ENCODE measurements around the gene TMA7B.
"Not testable (repeated sequence)": the region's sequence is repeated elsewhere in the genome, so short reads cannot be mapped to it uniquely, and the experiment has no call there.

TMA7B gene

GRCh38 chr22:39947220-39948216 lies 12.7 kb upstream of the TMA7B start:
- no peak overlapping the region for H3K4me3 ChIP-seq (ENCODE audit: low read length)
- peaks cover 5% of the 10 kb centered on the region for H3K4me1 ChIP-seq (ENCODE audit: control insufficient read depth, insufficient read depth, low read length)
- no peak overlapping the region for H3K9ac ChIP-seq (ENCODE audit: low read length)
- no peaks in the 10 kb centered on the region for H3K36me3 ChIP-seq (ENCODE audit: control insufficient read depth, insufficient read depth, low read length)
- H3K27me3 ChIP-seq (ENCODE audit: control insufficient read depth, insufficient read depth, low read length), result no peaks in the 10 kb centered on the region
- H3K9me3 ChIP-seq (ENCODE audit: control insufficient read depth, low read length), result no peaks in the 10 kb centered on the region

DNA sequence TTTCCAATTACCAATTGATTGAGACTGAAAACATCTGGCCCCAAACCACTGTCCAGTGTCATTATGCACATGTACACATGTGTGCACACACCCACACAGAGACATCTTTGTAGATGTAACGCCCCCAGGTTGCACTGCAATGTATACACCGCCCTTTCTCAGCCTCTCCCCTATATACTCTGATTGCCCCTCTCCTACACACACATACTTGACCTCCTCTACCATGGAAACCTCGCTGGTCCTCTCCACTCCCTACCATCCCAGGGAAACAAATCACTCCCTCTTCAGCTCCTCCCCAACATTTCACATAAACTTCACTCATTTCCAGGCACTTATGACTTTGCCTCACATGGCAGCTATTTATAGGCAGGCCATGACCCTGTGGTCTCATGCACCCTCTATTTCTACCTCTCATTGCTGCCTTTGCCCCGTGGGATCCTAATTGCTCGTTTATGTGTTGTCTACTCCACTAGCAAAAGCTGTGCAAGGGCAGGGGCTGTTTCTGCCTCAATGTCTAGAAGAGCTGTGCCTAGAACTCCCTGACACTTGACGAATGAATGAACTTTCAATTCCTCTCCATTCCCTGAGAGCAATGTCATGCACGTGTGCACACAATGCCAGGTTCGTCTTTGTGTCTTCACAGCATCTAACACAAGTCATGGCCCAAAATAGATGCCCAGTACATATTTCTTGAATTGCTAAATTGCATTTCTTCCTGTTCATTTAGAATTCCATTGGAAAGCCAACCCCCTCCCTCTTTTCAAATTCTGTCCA lies 10.0 kb upstream of the TMA7B start:
- Histone ChIP-seq H3K4me1 (ENCODE audit: control insufficient read depth, insufficient read depth, low read length) (peaks cover 5% of the 10 kb centered on the region), H3K27me3 (ENCODE audit: control insufficient read depth, insufficient read depth, low read length) (no peaks in the 10 kb centered on the region), H3K36me3 (ENCODE audit: control insufficient read depth, insufficient read depth, low read length) (no peaks in the 10 kb centered on the region)

DNA sequence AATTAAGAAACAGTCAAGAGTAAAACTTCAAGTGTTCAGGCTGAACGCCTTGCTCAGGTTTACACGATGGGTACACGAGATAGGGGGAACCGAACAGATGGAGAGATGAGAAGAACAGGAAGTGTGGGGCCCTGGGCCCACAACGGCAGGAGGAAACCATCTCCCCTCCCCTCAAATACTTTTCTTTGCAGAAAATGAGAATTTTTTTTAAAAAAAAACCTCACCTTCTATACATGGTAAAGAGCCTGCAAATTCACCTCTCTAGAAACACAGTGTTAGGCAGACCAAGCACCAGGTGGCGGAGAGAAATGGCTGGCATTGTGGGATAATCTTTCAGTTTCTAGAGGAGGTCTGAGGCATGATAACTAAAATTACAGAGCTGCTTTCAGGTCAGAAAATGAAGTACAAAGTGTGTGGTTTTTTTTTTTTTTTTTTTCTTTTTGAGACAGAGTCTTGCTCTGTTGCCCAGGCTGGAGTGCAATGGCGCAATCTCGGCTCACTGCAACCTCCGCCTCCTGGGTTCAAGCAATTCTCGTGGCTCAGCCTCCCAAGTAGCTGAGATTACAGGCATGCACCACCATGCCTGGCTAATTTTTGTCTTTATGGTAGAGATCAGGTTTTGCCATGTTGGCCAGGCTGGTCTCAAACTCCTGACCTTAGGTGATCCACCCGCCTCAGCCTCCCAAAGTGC lies 8.4 kb upstream of the TMA7B start:
- H3K4me3 ChIP-seq (ENCODE audit: low read length); H3K27me3 ChIP-seq (ENCODE audit: control insufficient read depth, insufficient read depth, low read length); H3K9me3 ChIP-seq (ENCODE audit: control insufficient read depth, low read length); H3K36me3 ChIP-seq (ENCODE audit: control insufficient read depth, insufficient read depth, low read length); H3K9ac ChIP-seq (ENCODE audit: low read length); H3K4me1 ChIP-seq (ENCODE audit: control insufficient read depth, insufficient read depth, low read length): not testable (repeated sequence)

More for the DNA sequence above, 10.0 kb upstream of the TMA7B start:
- Histone ChIP-seq H3K9me3 (ENCODE audit: control insufficient read depth, low read length) (no peaks in the 10 kb centered on the region), H3K4me3 (ENCODE audit: low read length) (no peak overlapping the region), H3K9ac (ENCODE audit: low read length) (no peak overlapping the region)

- H3K36me3 ChIP-seq (ENCODE audit: control insufficient read depth, insufficient read depth, low read length), result no peaks in the 10 kb centered on the region
- H3K4me1 ChIP-seq (ENCODE audit: control insufficient read depth, insufficient read depth, low read length), result peaks cover 1% of the 10 kb centered on the region
- H3K9ac ChIP-seq (ENCODE audit: low read length), result no peak overlapping the region
- no peaks in the 10 kb centered on the region for H3K9me3 ChIP-seq (ENCODE audit: control insufficient read depth, low read length)
- no peak overlapping the region for H3K4me3 ChIP-seq (ENCODE audit: low read length)
- H3K27me3 ChIP-seq (ENCODE audit: control insufficient read depth, insufficient read depth, low read length), result no peaks in the 10 kb centered on the region
These were observed 7.8 kb upstream of the TMA7B start for GRCh38 chr22:39952347-39952746.

- no peak overlapping the region for H3K4me3 ChIP-seq (ENCODE audit: low read length)
- no peak overlapping the region for H3K9ac ChIP-seq (ENCODE audit: low read length)
- H3K36me3 ChIP-seq (ENCODE audit: control insufficient read depth, insufficient read depth, low read length), result no peaks in the 10 kb centered on the region
- no peaks in the 10 kb centered on the region for H3K4me1 ChIP-seq (ENCODE audit: control insufficient read depth, insufficient read depth, low read length)
- no peaks in the 10 kb centered on the region for H3K27me3 ChIP-seq (ENCODE audit: control insufficient read depth, insufficient read depth, low read length)
- no peaks in the 10 kb centered on the region for H3K9me3 ChIP-seq (ENCODE audit: control insufficient read depth, low read length)
These were observed 7.1 kb upstream of the TMA7B start for GRCh38 chr22:39953101-39953500.

- no peaks in the 10 kb centered on the region for H3K27me3 ChIP-seq (ENCODE audit: control insufficient read depth, insufficient read depth, low read length)
- no peaks in the 10 kb centered on the region for H3K4me1 ChIP-seq (ENCODE audit: control insufficient read depth, insufficient read depth, low read length)
- H3K4me3 ChIP-seq (ENCODE audit: low read length), result no peak overlapping the region
- H3K9ac ChIP-seq (ENCODE audit: low read length), result no peak overlapping the region
- no peaks in the 10 kb centered on the region for H3K36me3 ChIP-seq (ENCODE audit: control insufficient read depth, insufficient read depth, low read length)
- H3K9me3 ChIP-seq (ENCODE audit: control insufficient read depth, low read length), result no peaks in the 10 kb centered on the region
These were observed 5.6 kb upstream of the TMA7B start for GRCh38 chr22:39954584-39955055.

DNA sequence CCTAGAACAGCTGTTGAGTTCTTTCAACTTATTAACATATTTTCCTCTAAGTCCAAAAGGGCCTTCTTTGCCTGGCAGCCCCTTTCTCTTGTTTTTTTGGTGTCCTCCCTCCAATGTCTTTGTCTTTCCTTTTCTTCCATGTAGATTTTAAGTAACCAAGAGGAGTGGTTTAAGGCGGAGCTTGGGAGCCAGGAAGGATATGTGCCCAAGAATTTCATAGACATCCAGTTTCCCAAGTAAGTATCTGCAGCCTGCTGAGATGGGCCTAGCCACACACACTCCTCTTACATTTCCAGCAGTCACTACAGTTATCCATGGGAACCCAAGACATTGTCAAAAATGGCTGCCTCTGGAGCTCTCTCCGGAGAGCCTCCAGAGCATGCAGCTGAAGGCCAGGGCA lies 4.5 kb upstream of the TMA7B start:
- no peaks in the 10 kb centered on the region for H3K36me3 ChIP-seq (ENCODE audit: control insufficient read depth, insufficient read depth, low read length)
- no peak overlapping the region for H3K9ac ChIP-seq (ENCODE audit: low read length)
- no peak overlapping the region for H3K4me3 ChIP-seq (ENCODE audit: low read length)
- no peaks in the 10 kb centered on the region for H3K9me3 ChIP-seq (ENCODE audit: control insufficient read depth, low read length)
- H3K27me3 ChIP-seq (ENCODE audit: control insufficient read depth, insufficient read depth, low read length), result no peaks in the 10 kb centered on the region
- H3K4me1 ChIP-seq (ENCODE audit: control insufficient read depth, insufficient read depth, low read length), result no peaks in the 10 kb centered on the region

DNA sequence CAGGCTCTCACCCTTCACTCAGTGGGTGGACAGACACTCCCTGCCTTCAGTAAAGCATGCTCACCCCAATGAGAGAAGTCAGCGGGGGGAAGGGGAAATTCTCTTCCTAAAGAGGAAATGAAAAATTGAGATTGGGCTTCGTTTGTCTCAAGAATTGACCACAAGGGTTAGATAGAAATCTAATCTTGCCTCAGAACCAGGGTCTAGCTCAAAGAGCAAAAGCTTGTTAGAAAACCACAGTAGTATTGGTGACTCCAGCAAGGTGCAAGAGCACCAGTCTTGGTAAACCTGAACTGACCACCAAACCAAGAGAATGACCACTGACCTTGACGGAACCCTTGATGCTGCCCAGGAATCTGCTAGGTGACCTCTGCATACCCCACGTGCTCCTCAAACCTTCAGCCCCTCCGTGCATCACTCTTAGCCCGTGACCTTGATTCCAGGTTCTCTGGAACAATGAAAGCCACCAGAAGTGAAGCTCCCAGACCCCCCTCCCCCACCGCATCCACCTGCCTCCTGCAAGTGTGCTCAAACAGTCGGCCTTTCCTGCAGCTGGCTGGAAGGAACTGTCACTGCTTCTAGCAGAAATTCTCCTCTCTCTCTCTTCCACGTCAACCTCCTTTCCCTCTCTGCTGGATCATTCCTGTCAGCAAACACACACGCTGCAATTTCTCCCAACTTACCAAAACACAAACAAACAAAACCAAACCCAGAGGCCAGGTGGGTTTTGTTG lies 3.1 kb upstream of the TMA7B start:
- Histone ChIP-seq H3K9ac (ENCODE audit: low read length) (no peak overlapping the region), H3K9me3 (ENCODE audit: control insufficient read depth, low read length) (no peaks in the 10 kb centered on the region), H3K4me1 (ENCODE audit: control insufficient read depth, insufficient read depth, low read length) (no peaks in the 10 kb centered on the region), H3K4me3 (ENCODE audit: low read length) (no peak overlapping the region), H3K27me3 (ENCODE audit: control insufficient read depth, insufficient read depth, low read length) (no peaks in the 10 kb centered on the region), H3K36me3 (ENCODE audit: control insufficient read depth, insufficient read depth, low read length) (no peaks in the 10 kb centered on the region)

- Histone ChIP-seq H3K36me3 (ENCODE audit: control insufficient read depth, insufficient read depth, low read length) (no peaks in the 10 kb centered on the region), H3K4me1 (ENCODE audit: control insufficient read depth, insufficient read depth, low read length) (no peaks in the 10 kb centered on the region), H3K4me3 (ENCODE audit: low read length) (no peak overlapping the region), H3K27me3 (ENCODE audit: control insufficient read depth, insufficient read depth, low read length) (no peaks in the 10 kb centered on the region), H3K9ac (ENCODE audit: low read length) (no peak overlapping the region), H3K9me3 (ENCODE audit: control insufficient read depth, low read length) (no peaks in the 10 kb centered on the region)
These were observed 2.0 kb upstream of the TMA7B start for GRCh38 chr22:39958009-39958711.

- Histone ChIP-seq H3K9ac (ENCODE audit: low read length) (no peak overlapping the region), H3K4me3 (ENCODE audit: low read length) (no peak overlapping the region), H3K36me3 (ENCODE audit: control insufficient read depth, insufficient read depth, low read length) (no peaks in the 10 kb centered on the region), H3K9me3 (ENCODE audit: control insufficient read depth, low read length) (no peaks in the 10 kb centered on the region), H3K4me1 (ENCODE audit: control insufficient read depth, insufficient read depth, low read length) (no peaks in the 10 kb centered on the region), H3K27me3 (ENCODE audit: control insufficient read depth, insufficient read depth, low read length) (no peaks in the 10 kb centered on the region)
These were observed 1.1 kb upstream of the TMA7B start for GRCh38 chr22:39958949-39959639.
